Lower lobe of right lung (tissue), 2 donors: ENCODE data around the gene CCDC54. TPM values are rescaled to one million over a fixed set of nuclear protein-coding genes. Genes with fewer than 3 reads are reported as not detected.

Source experiments
- ATAC-seq, 2 donors: fragments of 200-7000 bp; cut with Tn5 transposase; one replicate each; pipeline ENCODE4 v1.9.1; 2020 to 2022; ENCODE audit warnings: mild to moderate bottlenecking in 2 of 2, moderate library complexity in 2 of 2
- DNase-seq: peaks from one replicate; pipeline ENCODE4 v3.0.0-alpha.2; 2020
- H3K27ac ChIP-seq: fragments of 200-600 bp; one replicate; pipeline ENCODE4 v1.8.0; 2022
- H3K27me3 ChIP-seq: fragments of 200-600 bp; one replicate; pipeline ENCODE4 v1.8.0; 2022; ENCODE audit warnings: low read depth
- H3K36me3 ChIP-seq: fragments of 200-600 bp; one replicate; pipeline ENCODE4 v1.8.0; 2022; ENCODE audit warnings: mild to moderate bottlenecking
- H3K4me1 ChIP-seq: fragments of 200-600 bp; one replicate; pipeline ENCODE4 v1.8.0; 2022
- H3K4me3 ChIP-seq: fragments of 200-600 bp; one replicate; pipeline ENCODE4 v1.8.0; 2022; ENCODE audit warnings: mild to moderate bottlenecking
- H3K9me3 ChIP-seq: fragments of 200-600 bp; one replicate; pipeline ENCODE4 v1.8.0; 2022
- CTCF ChIP-seq: fragments of 200-600 bp; IDR thresholded peaks from one replicate; pipeline ENCODE4 v1.8.0; 2022; ENCODE audit warnings: antibody characterized with exemption, mild to moderate bottlenecking
- intact Hi-C: fragments of 100-400 bp; cut with DNase I; formaldehyde crosslinking; loops from one replicate; pipeline ENCODE4 v1.11.0; 2022
- total RNA-seq: library from RNA; stranded (reverse); fragmentation: NEBNext Ultra II Directional; extraction: Animal tissue kit (Norgen Biotek cat#: 25700); gene quantifications from one replicate; pipeline ENCODE4 v1.2.1, GENCODE V29; 2021
- donor health status: DM: no; HTN: yes; CAD: no; lungs with severe emphysema.

The CCDC54 gene
- total RNA-seq, 1 donor from 2014 or later, result not detected

GRCh38 chr3:107416886-107417285, 39.6 kb downstream of the CCDC54 start:
- Histone ChIP-seq H3K9me3 (no peaks in the 10 kb centered on the region), H3K27ac (no peak overlapping the region), H3K36me3 (no peaks in the 10 kb centered on the region), H3K4me1 (no peaks in the 10 kb centered on the region), H3K4me3 (no peak overlapping the region), H3K27me3 (no peaks in the 10 kb centered on the region)
- intact Hi-C loops, result no loop called here
- no peak for TF ChIP-seq CTCF
- DNase-seq (no peak), ATAC-seq (peak in 1 of 2 donors; percentile 65)

- Histone ChIP-seq H3K27me3 (no peaks in the 10 kb centered on the region), H3K36me3 (no peaks in the 10 kb centered on the region), H3K9me3 (no peaks in the 10 kb centered on the region), H3K4me3 (no peak overlapping the region), H3K4me1 (no peaks in the 10 kb centered on the region), H3K27ac (no peak overlapping the region)
- intact Hi-C loops, result loop anchor here (10.0 kb wide), 1 partner anchor 146 kb away; no protein-coding TSS in a partner anchor
- DNase-seq (no peak), ATAC-seq (peak; percentile 67 to 88)
- TF ChIP-seq CTCF, result peak; percentile 77
Measured at GRCh38 chr3:107421170-107421792, 44.0 kb downstream of the CCDC54 start.

DNA sequence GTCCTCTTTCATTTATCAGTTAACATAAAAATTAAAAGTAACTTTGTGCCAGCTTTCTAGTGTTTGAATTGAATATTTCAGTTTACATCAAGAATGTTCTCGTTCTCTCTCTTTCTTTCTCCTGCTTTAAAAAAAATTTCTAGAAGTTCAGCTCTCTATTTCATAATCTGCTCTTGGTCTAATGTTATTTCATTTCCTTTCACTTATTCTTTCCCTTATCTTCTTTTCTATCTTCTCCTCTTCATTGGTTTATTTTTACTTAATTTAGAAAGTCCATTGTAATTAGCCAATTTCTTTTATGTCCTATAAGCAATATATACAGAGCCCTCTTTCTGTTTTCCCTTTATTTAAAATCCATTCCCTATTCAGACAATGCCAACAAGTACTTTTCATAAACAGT, 44.6 kb downstream of the CCDC54 start:
- Histone ChIP-seq H3K4me3 (no peak overlapping the region), H3K27me3 (no peaks in the 10 kb centered on the region), H3K36me3 (no peaks in the 10 kb centered on the region), H3K4me1 (no peaks in the 10 kb centered on the region), H3K27ac (no peak overlapping the region), H3K9me3 (no peaks in the 10 kb centered on the region)
- DNase-seq (no peak), ATAC-seq (no peak)
- TF ChIP-seq CTCF, result no peak
- intact Hi-C loops, result loop anchor here (10.0 kb wide), 1 partner anchor 147 kb away; no protein-coding TSS in a partner anchor

DNA sequence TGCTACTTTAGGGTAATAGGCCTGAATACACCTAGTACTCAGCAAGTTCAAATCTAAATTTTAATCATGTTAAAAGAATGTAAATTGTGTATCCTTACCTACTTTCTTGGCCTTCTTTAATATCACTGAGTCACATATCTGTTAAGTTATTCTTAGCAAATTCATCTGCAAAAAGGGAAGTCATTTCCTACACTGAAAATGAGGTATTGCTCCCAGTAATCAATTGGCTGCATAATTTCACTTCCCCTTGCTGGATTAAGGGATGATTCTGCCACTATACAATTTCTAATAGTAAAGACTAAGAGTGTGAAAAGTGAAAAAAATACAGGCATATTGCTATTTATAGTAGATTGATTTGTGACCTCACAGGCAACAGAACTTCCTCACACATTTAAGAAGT, 47.8 kb downstream of the CCDC54 start:
- ATAC-seq, result no peak
- Histone ChIP-seq H3K27me3 (no peaks in the 10 kb centered on the region), H3K27ac (no peak overlapping the region), H3K36me3 (no peaks in the 10 kb centered on the region), H3K4me1 (peaks cover 1% of the 10 kb centered on the region), H3K9me3 (no peaks in the 10 kb centered on the region), H3K4me3 (no peak overlapping the region)
- no peak for DNase-seq
- TF ChIP-seq CTCF, result no peak
- intact Hi-C loops, result loop anchor here (10.0 kb wide), 1 partner anchor 150 kb away; no protein-coding TSS in a partner anchor

- DNase-seq (no peak), ATAC-seq (no peak)
- H3K27me3 ChIP-seq, result no peaks in the 10 kb centered on the region
- no peak overlapping the region for H3K27ac ChIP-seq
- no peaks in the 10 kb centered on the region for H3K36me3 ChIP-seq
- no peak for TF ChIP-seq CTCF
- H3K4me3 ChIP-seq, result no peak overlapping the region
- intact Hi-C loops, result loop anchor here (10.0 kb wide), 1 partner anchor 151 kb away; no protein-coding TSS in a partner anchor
- H3K4me1 ChIP-seq, result peaks cover 6% of the 10 kb centered on the region
- H3K9me3 ChIP-seq, result no peaks in the 10 kb centered on the region
Measured at GRCh38 chr3:107426223-107426622, 49.0 kb downstream of the CCDC54 start.

Other genes with a start within 250 kb of the CCDC54 start
- gene BBX, start 145.5 kb downstream of the CCDC54 start, total RNA-seq, result 58.3 TPM